ENCODE data around the gene PRKCB. TPM values are rescaled to one million over a fixed set of nuclear protein-coding genes. Genes with fewer than 3 reads are reported as not detected.

Gene PRKCB
- total RNA-seq, 2 experiments from 2014 or later, result 56.3 to 57.9 TPM

DNA sequence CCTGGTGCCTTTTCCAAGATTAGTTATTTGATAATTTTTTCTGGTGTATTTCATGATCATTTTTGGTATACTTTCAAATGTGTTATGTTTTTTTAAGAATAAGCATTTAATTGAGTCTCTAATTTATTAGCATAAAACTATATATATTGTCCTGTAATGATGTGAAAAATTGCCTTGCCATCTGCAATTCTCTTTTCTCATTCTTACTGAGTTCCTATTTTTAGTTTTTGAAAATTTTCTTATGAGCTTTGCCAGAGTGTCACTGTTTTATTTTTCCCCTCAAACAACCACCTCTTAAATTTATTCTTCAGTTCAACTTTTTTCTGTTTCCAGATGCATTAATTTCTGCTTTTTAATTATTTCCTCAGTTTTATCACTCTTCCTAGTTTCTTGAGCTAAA is 59.3 kb downstream of the PRKCB start:
- peaks cover 12% of the 10 kb centered on the region for H3K36me3 Mint-ChIP-seq
- ChIA-PET CTCF (interaction anchor here (0.6 to 0.9 kb wide), 2 partner anchors 115 to 120 kb away, joined by 3 to 4 read pairs; no protein-coding TSS in a partner anchor), POLR2A (no interaction called here)
- no peak overlapping the region for H3K27ac Mint-ChIP-seq
- intact Hi-C loops (cut with micrococcal nuclease), result no loop called here
- H3K27me3 Mint-ChIP-seq, result no peaks in the 10 kb centered on the region
- peaks cover 33% of the 10 kb centered on the region for H3K4me1 Mint-ChIP-seq (ENCODE audit: low read depth)
- no peak for DNase-seq
- H3K4me3 Mint-ChIP-seq, result no peak overlapping the region
- H3K9me3 Mint-ChIP-seq, result no peaks in the 10 kb centered on the region

DNA sequence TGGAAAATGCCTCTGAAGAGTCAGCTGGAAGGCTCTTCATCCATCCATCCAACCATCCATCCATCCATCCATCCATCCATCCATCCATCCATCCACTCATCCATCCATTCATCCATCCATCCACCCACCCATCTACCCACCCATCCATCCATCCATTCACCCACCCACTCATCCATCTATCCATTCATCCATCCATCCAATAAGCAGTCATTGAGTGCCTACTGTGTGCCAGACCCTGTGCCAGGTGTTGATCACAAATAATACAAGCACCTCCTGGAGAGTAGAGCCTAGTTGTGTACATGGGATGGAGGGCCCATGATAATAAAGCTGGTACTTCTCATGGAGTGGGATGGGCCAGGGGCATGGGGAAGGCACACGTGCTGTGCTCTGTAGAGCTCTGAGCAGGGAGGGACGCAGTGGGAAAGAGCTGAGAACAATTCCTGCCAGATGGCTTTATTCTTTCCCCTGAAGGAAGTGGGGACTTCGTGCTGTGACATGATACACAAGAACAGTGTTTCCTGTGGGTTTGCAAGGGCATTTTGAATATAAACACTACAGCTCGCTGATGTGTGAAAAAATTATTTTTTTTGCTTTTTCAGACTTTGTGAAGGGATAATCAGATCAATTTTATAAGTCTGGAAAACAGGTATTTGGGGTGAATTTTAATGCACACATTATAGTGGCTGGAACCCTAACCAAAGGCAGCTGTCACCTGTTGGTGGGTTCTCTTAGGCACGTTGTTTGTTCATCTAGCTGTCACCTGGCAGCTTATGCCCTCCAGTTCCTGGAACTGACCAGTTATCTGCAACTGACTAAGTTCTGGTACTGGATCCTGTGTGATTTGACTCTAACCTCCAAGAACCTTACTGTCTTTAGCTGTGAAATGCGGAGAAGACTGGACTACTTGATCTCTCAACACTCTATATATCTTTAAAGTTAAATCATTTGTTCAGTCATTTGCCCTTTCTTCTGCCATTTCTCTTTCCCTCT is 61.3 kb downstream of the PRKCB start:
- H3K27ac Mint-ChIP-seq, result no peak overlapping the region

DNA sequence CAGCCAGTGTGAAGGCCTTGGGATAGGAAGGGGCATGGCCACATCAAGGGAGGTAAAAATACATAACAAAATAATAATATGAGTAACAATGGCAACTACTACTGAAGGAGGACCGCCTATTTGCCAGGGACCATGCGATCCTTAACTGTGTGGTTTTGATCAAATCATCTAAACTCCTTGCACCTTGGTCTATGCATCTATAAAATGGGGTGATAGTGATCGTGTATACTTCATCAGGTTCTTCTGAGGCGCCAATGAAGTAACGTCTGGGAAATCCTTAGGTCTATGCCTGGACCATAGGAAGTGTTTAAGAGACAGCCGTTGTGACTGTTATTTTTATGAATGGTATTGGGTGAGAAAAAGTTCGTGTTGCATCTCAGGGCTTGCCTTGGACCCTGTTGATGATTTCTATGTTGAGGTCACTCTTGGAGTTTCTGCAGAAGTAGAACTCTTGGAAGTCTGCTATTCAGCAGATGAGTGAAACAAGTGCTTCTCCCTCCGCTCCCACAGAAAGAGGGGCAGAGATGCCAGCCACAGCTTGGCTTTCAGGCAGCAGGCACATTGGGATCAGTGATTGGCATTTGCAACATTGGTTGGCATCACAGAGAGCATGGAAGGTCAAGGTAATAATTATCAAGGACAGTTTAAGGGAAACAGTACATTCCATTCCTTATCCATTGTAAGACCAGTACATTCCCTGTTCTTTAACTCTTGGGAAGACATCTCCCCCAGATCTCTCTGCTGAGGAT is 63.1 kb downstream of the PRKCB start:
- Mint-ChIP-seq H3K9me3 (no peaks in the 10 kb centered on the region), H3K4me1 (ENCODE audit: low read depth) (peaks cover 57% of the 10 kb centered on the region), H3K27ac (no peak overlapping the region), H3K4me3 (no peak overlapping the region), H3K36me3 (peaks cover 8% of the 10 kb centered on the region), H3K27me3 (no peaks in the 10 kb centered on the region)
- CTCF ChIA-PET, result no interaction called here
- POLR2A ChIA-PET, result no interaction called here
- no peak for DNase-seq
- intact Hi-C loops (cut with micrococcal nuclease), result no loop called here

More for the DNA sequence above, 61.3 kb downstream of the PRKCB start:
- ChIA-PET POLR2A (interaction anchor here (0.6 to 0.7 kb wide), 2 partner anchors 13 to 20 kb away, joined by 3 to 5 read pairs; no protein-coding TSS in a partner anchor), CTCF (interaction anchor here (0.7 to 1.1 kb wide), 4 partner anchors 40 to 139 kb away, joined by 3 to 4 read pairs (median 4); no protein-coding TSS in a partner anchor)
- Mint-ChIP-seq H3K4me3 (no peak overlapping the region), H3K36me3 (peaks cover 12% of the 10 kb centered on the region), H3K27me3 (no peaks in the 10 kb centered on the region), H3K4me1 (ENCODE audit: low read depth) (peaks cover 44% of the 10 kb centered on the region), H3K9me3 (no peaks in the 10 kb centered on the region)
- intact Hi-C loops (cut with micrococcal nuclease), result no loop called here
- no peak for DNase-seq

DNA sequence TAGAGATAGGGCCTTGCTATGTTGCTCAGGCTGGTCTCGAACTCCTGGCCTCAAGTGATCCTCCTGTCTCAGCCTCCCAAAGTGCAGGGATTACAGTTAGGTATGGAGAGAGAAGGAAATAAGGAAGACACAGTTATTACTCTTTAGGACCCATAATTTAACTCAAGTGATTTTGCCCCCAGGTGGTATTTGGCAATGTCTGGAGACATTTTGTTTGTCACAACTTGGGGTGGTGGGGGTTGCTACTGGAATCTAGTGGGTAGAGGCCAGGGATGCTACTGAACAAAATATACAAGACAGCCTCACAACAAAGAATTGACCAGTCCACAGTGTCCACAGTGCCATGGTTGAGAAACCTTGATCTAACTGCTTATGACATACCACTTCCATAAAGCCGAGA is 64.1 kb downstream of the PRKCB start:
- Mint-ChIP-seq H3K9me3 (no peaks in the 10 kb centered on the region), H3K4me3 (no peak overlapping the region), H3K4me1 (ENCODE audit: low read depth) (peaks cover 54% of the 10 kb centered on the region), H3K27ac (no peak overlapping the region), H3K27me3 (no peaks in the 10 kb centered on the region), H3K36me3 (peaks cover 5% of the 10 kb centered on the region)
- ChIA-PET POLR2A (interaction anchor here (0.6 kb wide), 1 partner anchor 54 kb away, joined by 3 read pairs; no protein-coding TSS in a partner anchor), CTCF (no interaction called here)
- DNase-seq, result no peak
- intact Hi-C loops (cut with micrococcal nuclease), result no loop called here

DNA sequence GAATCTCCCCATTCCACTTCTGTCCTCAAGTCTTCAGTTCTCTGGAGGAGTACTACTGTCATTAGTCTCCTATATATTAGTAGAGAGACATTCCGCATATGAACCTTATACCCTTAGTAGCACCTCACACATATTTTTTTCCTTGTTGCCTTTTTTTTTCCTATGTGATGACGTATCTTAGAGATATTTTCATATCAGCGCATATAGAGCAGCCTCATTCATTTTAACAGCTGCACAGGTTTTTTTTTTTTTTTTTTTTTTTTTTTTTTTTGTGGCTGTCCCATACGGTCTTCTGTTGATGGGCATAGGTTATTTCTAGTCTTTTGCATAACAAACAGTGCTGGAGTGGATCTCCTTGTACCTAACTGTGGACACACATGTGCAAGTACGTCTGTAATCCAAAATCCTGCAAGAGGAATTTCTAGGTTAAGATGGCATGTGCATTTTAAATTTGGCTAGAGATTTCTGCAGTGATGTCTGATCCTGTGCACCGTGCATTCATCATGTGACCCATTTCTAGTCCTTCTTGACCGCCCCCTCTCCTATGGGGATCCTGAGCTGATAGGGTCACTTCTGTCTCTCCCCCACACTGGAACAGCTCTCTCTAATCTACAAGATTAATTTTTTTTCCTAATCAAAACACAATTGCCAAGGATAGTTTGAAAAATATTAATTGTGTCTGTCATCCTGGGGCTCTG is 64.8 kb downstream of the PRKCB start:
- peaks cover 49% of the 10 kb centered on the region for H3K4me1 Mint-ChIP-seq (ENCODE audit: low read depth)

DNA sequence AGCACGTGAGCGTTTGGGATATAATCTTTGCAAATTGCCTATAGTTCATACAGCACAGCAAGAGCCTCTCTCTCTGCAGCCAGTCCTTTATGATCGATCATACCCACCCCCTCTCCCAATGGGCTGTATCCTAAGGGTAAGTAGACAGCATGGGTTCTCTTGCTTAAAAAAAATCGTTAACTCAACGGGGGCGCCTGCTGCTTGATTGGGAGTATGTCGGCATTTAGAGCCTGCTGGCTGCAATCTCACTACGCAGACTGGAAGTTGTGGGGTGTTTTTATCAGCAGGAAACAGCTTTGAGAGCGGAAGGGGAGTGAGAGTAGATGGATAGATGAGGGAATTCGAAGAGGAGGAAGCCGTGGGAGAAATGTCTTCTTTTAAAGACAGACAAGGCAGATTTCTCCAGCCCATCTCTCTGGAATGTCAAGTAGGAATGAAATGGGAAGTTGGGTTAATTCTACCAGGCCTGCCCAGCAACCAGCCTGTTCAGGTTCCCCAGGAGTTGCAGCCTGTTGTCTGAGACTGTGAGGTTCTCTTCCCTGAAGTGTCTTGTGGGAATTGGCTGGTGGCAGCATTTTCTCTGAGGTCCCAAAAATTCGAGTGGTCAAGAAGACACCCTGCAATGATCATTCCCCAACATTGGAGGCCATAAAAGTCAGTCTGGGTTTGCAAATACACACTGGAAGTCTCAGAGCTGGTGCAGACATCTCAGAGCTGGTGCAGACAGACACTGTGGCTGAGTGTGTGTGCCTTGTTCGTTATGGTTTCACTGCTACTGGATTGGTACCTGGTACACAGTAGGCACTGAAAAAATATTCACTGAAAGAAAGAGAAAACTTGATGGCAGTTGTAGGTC is 65.6 kb downstream of the PRKCB start:
- peaks cover 5% of the 10 kb centered on the region for H3K36me3 Mint-ChIP-seq
- peaks cover 52% of the 10 kb centered on the region for H3K4me1 Mint-ChIP-seq (ENCODE audit: low read depth)
- intact Hi-C loops (cut with micrococcal nuclease), result no loop called here
- POLR2A ChIA-PET, result no interaction called here
- no peak overlapping the region for H3K27ac Mint-ChIP-seq
- CTCF ChIA-PET, result interaction anchor here (0.6 kb wide), 1 partner anchor 127 kb away, joined by 3 read pairs; no protein-coding TSS in a partner anchor
- no peaks in the 10 kb centered on the region for H3K9me3 Mint-ChIP-seq
- no peak for DNase-seq
- H3K27me3 Mint-ChIP-seq, result no peaks in the 10 kb centered on the region
- H3K4me3 Mint-ChIP-seq, result no peak overlapping the region

More for the DNA sequence above, 64.8 kb downstream of the PRKCB start:
- ChIA-PET POLR2A (interaction anchor here (0.6 kb wide), 1 partner anchor 54 kb away, joined by 3 read pairs; no protein-coding TSS in a partner anchor), CTCF (no interaction called here)
- Mint-ChIP-seq H3K27ac (no peak overlapping the region), H3K9me3 (no peaks in the 10 kb centered on the region), H3K36me3 (peaks cover 5% of the 10 kb centered on the region), H3K27me3 (no peaks in the 10 kb centered on the region), H3K4me3 (no peak overlapping the region)
- DNase-seq, result no peak
- intact Hi-C loops (cut with micrococcal nuclease), result no loop called here

DNA sequence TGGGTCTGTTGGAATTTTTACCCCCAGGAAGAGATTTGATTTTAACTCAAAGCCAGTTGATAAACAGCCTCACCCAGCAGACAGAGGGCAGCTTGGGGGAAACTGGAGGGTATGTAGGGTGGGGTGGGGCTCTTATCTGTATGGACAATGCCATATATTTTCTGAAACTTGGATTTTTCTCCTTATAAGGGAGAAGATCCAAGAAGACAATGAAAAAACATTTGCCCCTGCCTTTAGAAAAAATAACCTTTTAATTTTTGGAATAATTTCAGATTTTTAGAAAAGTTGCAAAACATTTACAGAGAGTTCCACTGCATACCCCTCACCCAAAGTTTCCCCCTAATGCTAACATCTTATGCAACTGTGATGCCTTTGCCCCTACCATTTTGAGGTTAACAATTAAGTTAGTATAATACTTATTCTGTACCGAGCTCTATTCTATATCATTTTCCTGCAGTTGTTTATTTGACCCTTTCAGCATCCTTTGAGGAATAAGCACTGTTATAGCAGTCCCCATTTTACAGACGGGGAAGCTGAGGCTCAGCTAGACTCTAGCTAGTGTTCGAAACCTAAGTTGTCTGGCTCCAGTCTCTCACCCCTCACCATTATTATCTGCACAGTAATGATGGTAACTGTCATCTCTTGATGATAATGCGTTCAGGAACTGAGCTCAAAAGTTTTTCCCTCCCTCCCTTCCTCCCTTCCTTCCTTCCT is 66.4 kb downstream of the PRKCB start:
- Mint-ChIP-seq H3K36me3 (peaks cover 5% of the 10 kb centered on the region), H3K27me3 (no peaks in the 10 kb centered on the region)
- POLR2A ChIA-PET, result no interaction called here

DNA sequence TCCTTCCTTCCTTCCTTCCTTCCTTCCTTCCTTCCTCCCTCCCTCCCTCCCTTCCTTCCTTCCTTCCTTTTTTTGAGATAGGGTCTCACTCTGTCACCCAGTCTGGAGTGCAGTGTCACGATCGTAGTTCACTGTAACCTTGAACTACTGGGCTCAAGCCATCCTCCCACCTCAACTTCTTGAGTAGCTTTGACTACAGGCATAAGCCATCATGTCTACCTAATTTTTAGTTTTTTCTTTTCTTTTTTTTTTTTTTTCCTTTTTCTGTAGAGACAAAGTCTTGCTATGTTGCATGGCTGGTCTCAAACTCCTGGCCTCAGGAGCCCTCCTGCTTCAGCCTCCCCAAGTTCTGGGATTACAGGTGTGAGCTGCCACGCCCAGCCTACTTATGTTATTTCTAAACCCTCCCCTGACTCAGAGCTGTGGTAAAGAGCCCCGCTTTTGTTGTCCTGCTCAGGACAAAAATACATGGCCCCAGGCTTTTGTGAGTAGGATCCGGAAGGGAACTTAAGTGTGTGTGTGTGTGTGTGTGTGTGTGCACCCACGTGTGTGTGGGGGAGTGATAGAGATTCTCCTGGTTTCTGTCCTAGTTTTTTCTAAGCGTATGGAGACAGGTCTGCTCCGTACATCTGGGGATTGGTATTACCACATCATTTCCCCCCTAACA is 67.1 kb downstream of the PRKCB start:
- peak; percentile 25 for DNase-seq
- Mint-ChIP-seq H3K27ac (no peak overlapping the region), H3K4me1 (ENCODE audit: low read depth) (peaks cover 54% of the 10 kb centered on the region), H3K27me3 (no peaks in the 10 kb centered on the region), H3K36me3 (peaks cover 5% of the 10 kb centered on the region), H3K4me3 (no peak overlapping the region), H3K9me3 (no peaks in the 10 kb centered on the region)
- ChIA-PET POLR2A (no interaction called here), CTCF (interaction anchor here (1.9 kb wide), 1 partner anchor 107 kb away, joined by 7 read pairs; no protein-coding TSS in a partner anchor)
- intact Hi-C loops (cut with micrococcal nuclease), result no loop called here

More for the DNA sequence above, 66.4 kb downstream of the PRKCB start:
- Mint-ChIP-seq H3K9me3 (no peaks in the 10 kb centered on the region), H3K4me3 (no peak overlapping the region), H3K27ac (no peak overlapping the region), H3K4me1 (ENCODE audit: low read depth) (peaks cover 53% of the 10 kb centered on the region)
- no peak for DNase-seq
- intact Hi-C loops (cut with micrococcal nuclease), result no loop called here
- CTCF ChIA-PET, result interaction anchor here (1.9 kb wide), 1 partner anchor 108 kb away, joined by 7 read pairs; no protein-coding TSS in a partner anchor

DNA sequence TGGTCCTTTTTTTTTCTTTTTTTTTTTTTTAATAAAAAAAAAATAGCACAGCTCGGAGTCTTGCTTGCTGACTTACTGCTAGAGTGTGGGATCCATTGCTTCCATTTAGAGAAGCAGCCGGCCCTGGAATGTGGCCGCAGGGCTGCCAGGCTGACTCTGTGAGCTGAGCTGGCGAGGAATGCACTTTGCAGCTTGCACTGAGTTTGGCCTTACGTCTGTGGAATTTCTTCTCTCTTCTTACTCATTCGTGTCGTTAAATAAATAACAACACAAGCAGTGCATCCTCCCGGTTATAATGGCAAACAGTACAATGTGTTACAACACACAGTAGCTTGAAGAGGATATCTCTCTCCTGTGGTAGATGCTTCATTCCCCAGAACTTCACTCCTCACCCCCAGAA is 69.2 kb downstream of the PRKCB start:
- H3K36me3 Mint-ChIP-seq, result no peaks in the 10 kb centered on the region
- no peak for DNase-seq
- no peak overlapping the region for H3K4me3 Mint-ChIP-seq
- intact Hi-C loops (cut with micrococcal nuclease), result no loop called here
- ChIA-PET CTCF (no interaction called here), POLR2A (interaction anchor here (0.7 kb wide), 1 partner anchor 300 kb away, joined by 3 read pairs; no protein-coding TSS in a partner anchor)
- no peaks in the 10 kb centered on the region for H3K27me3 Mint-ChIP-seq
- peaks cover 63% of the 10 kb centered on the region for H3K4me1 Mint-ChIP-seq (ENCODE audit: low read depth)
- no peaks in the 10 kb centered on the region for H3K9me3 Mint-ChIP-seq
- H3K27ac Mint-ChIP-seq, result no peak overlapping the region

DNA sequence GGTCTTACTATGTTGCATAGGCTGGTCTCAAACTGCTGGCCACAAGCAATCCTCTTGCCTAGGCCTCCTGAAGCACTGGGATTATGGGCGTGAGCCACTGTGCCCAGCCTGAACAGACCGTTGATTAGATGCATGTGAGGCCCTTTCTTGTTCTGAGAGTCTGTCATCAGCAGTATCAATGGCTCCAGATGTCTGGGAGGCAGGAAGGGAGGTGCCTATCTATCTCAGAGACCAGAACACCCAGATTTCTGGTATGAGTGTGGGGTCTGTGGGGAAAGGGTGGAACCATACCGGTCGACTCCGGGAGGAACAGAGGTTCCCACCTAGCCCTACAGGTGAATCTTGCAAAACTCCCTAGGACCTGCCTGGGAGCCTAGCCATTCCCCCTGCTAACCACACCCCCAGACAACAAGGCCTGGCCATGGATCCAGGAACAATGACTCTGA is 71.7 kb downstream of the PRKCB start:
- no peak for DNase-seq
- intact Hi-C loops (cut with micrococcal nuclease), result no loop called here
- Mint-ChIP-seq H3K4me1 (ENCODE audit: low read depth) (peaks cover 46% of the 10 kb centered on the region), H3K27me3 (no peaks in the 10 kb centered on the region), H3K27ac (no peak overlapping the region), H3K4me3 (no peak overlapping the region), H3K9me3 (no peaks in the 10 kb centered on the region), H3K36me3 (peaks cover 2% of the 10 kb centered on the region)
- ChIA-PET POLR2A (no interaction called here), CTCF (no interaction called here)

Data from activated CD4-positive, alpha-beta memory T cell treated with anti-CD3 and anti-CD28 coated beads for 36 hours (primary cell).